ENCODE data around the gene FANK1.

- TF ChIP-seq, protein P1, sequence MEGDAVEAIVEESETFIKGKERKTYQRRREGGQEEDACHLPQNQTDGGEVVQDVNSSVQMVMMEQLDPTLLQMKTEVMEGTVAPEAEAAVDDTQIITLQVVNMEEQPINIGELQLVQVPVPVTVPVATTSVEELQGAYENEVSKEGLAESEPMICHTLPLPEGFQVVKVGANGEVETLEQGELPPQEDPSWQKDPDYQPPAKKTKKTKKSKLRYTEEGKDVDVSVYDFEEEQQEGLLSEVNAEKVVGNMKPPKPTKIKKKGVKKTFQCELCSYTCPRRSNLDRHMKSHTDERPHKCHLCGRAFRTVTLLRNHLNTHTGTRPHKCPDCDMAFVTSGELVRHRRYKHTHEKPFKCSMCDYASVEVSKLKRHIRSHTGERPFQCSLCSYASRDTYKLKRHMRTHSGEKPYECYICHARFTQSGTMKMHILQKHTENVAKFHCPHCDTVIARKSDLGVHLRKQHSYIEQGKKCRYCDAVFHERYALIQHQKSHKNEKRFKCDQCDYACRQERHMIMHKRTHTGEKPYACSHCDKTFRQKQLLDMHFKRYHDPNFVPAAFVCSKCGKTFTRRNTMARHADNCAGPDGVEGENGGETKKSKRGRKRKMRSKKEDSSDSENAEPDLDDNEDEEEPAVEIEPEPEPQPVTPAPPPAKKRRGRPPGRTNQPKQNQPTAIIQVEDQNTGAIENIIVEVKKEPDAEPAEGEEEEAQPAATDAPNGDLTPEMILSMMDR (IDR thresholded peaks at IDR 0.05): no peak
- TF ChIP-seq TAF1 (IDR thresholded peaks at IDR 0.05; ENCODE audit: borderline replicate concordance, low read depth, low read length) (no peak), FOXJ3 (CRISPR knock-in tag; IDR thresholded peaks at IDR 0.05) (no peak), EZH2phosphoT487 (IDR thresholded peaks at IDR 0.05; ENCODE audit: borderline replicate concordance, low read depth) (no peak), SMC3 (IDR thresholded peaks at IDR 0.05; ENCODE audit: low read depth, low read length) (no peak), GABPA (IDR thresholded peaks at IDR 0.05; ENCODE audit: low read depth) (no peak), EP300 (IDR thresholded peaks at IDR 0.05; ENCODE audit: borderline replicate concordance in 1 of 2, low read depth in 1 of 2, low read length in 1 of 2) (no peak), PBX3 (IDR thresholded peaks at IDR 0.05) (no peak), YY1 (IDR thresholded peaks at IDR 0.05; ENCODE audit: low read depth) (no peak)
- TF ChIP-seq, protein P2, sequence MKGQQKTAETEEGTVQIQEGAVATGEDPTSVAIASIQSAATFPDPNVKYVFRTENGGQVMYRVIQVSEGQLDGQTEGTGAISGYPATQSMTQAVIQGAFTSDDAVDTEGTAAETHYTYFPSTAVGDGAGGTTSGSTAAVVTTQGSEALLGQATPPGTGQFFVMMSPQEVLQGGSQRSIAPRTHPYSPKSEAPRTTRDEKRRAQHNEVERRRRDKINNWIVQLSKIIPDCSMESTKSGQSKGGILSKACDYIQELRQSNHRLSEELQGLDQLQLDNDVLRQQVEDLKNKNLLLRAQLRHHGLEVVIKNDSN (IDR thresholded peaks at IDR 0.05; ENCODE audit: borderline replicate concordance, low read depth): no peak
These were observed 109.9 kb downstream of the FANK1 start for GRCh38 chr10:126006264-126006663.

All from SK-N-SH (cell line).